Neural cell (in vitro differentiated cells): ENCODE measurements around the gene PLCL2. TPM values are rescaled to one million over a fixed set of nuclear protein-coding genes. Genes with fewer than 3 reads are reported as not detected.

Experiments
- H2AFZ ChIP-seq: fragments of 200-600, 300-800 bp; sonication (generic), shearing (Covaris generic); 2 replicates; pipeline ENCODE4 v1.6.0; 2014; ENCODE audit warnings: low read depth, mild to moderate bottlenecking, antibody characterized with exemption, low read length, moderate library complexity
- H3F3A ChIP-seq: fragments of 200-600 bp; shearing (Covaris generic); 2 replicates; pipeline ENCODE4 v1.6.1; 2016; ENCODE audit warnings: mild to moderate bottlenecking, moderate library complexity, mixed read lengths, antibody characterized with exemption, low read length; ENCODE audit not compliant: insufficient read depth, poor library complexity, severe bottlenecking
- H3K27ac ChIP-seq: fragments of 200-600, 300-800 bp; sonication (generic), shearing (Covaris generic); 2 replicates; pipeline ENCODE4 v1.5.1; 2014; ENCODE audit warnings: mild to moderate bottlenecking, low read length, moderate library complexity
- H3K27me3 ChIP-seq: fragments of 300-800, 200-600 bp; sonication (generic), shearing (Covaris generic); 2 replicates; pipeline ENCODE4 v1.6.0; 2014; ENCODE audit warnings: mild to moderate bottlenecking, low read depth, low read length, moderate library complexity; ENCODE audit not compliant: insufficient read depth
- H3K36me3 ChIP-seq: fragments of 300-800, 200-600 bp; sonication (generic), shearing (Covaris generic); 2 replicates; pipeline ENCODE4 v1.5.1; 2014; ENCODE audit warnings: mild to moderate bottlenecking, antibody characterized with exemption, low read length, moderate library complexity; ENCODE audit not compliant: insufficient read depth
- H3K4me2 ChIP-seq: fragments of 300-800, 200-600 bp; sonication (generic), shearing (Covaris generic); 2 replicates; pipeline ENCODE4 v1.6.0; 2014; ENCODE audit warnings: mild to moderate bottlenecking, low read length
- H3K4me3 ChIP-seq: fragments of 300-800, 200-600 bp; sonication (generic), shearing (Covaris generic); 2 replicates; pipeline ENCODE4 v1.5.1; 2014; ENCODE audit warnings: mild to moderate bottlenecking, low read length, moderate library complexity
- H3K79me2 ChIP-seq: fragments of 200-600 bp; shearing (Covaris generic); replicated peaks from 2 replicates; pipeline ENCODE4 v1.6.0; 2014; ENCODE audit warnings: mild to moderate bottlenecking, low read length, moderate library complexity; ENCODE audit not compliant: insufficient read depth
- H3K9ac ChIP-seq: fragments of 300-800, 200-600 bp; sonication (generic), shearing (Covaris generic); 2 replicates; pipeline ENCODE4 v1.6.1; 2016; ENCODE audit warnings: mild to moderate bottlenecking, low read length, mixed read lengths
- H3K9me2 ChIP-seq: fragments of 200-600 bp; shearing (Covaris generic); 2 replicates; pipeline ENCODE4 v1.6.1; 2016; ENCODE audit warnings: mild to moderate bottlenecking, low read length, mixed read lengths; ENCODE audit not compliant: insufficient read depth
- H3K9me3 ChIP-seq: fragments of 200-600, 300-800 bp; sonication (generic), shearing (Covaris generic); 2 replicates; pipeline ENCODE4 v1.6.1; 2016; ENCODE audit warnings: mild to moderate bottlenecking, mixed run types, low read length, moderate library complexity, mixed read lengths
- H4K20me1 ChIP-seq: fragments of 200-600 bp; shearing (Covaris generic); 2 replicates; pipeline ENCODE4 v1.6.1; 2016; ENCODE audit warnings: mild to moderate bottlenecking, mixed run types; ENCODE audit not compliant: insufficient read depth
- CTCF ChIP-seq: fragments of 450-650 bp; IDR thresholded peaks from 2 replicates; pipeline ENCODE4 v1.5.1; 2014; ENCODE audit warnings: antibody characterized with exemption, mild to moderate bottlenecking, moderate library complexity; ENCODE audit not compliant: poor library complexity, severe bottlenecking
- EP300 ChIP-seq: fragments of 450-650 bp; conservative IDR thresholded peaks from 2 replicates; pipeline ENCODE4 v1.6.1; 2014; ENCODE audit warnings: antibody characterized with exemption, mild to moderate bottlenecking, moderate library complexity; ENCODE audit not compliant: poor library complexity, severe bottlenecking
- EZH2 ChIP-seq: fragments of 200-600, 300-800 bp; shearing (Covaris generic), sonication (generic); IDR thresholded peaks from 2 replicates; pipeline ENCODE4 v1.6.1; 2014; ENCODE audit warnings: antibody characterized with exemption, low read length, borderline replicate concordance, mild to moderate bottlenecking; ENCODE audit not compliant: insufficient read depth, poor library complexity, severe bottlenecking
- MXI1 ChIP-seq: fragments of 450-650 bp; conservative IDR thresholded peaks from 2 replicates; pipeline ENCODE4 v1.6.1; 2014; ENCODE audit warnings: antibody characterized with exemption, mild to moderate bottlenecking; ENCODE audit not compliant: poor library complexity, severe bottlenecking
- POLR2AphosphoS5 ChIP-seq: IDR thresholded peaks from 2 replicates; pipeline ENCODE4 v1.6.1; 2012
- RAD21 ChIP-seq: fragments of 450-650 bp; conservative IDR thresholded peaks from 2 replicates; pipeline ENCODE4 v1.6.1; 2014; ENCODE audit warnings: antibody characterized with exemption, mild to moderate bottlenecking, moderate library complexity
- SMC3 ChIP-seq: fragments of 450-650 bp; conservative IDR thresholded peaks from 2 replicates; pipeline ENCODE4 v1.6.1; 2014; ENCODE audit warnings: antibody characterized with exemption, mild to moderate bottlenecking, moderate library complexity; ENCODE audit not compliant: poor library complexity
- TAF1 ChIP-seq: IDR thresholded peaks from 2 replicates; pipeline ENCODE4 v1.6.1; 2012; ENCODE audit warnings: low read depth
- polyA plus RNA-seq: library from polyadenylated mRNA; depleted of rRNA; stranded (reverse); fragments of >200 nt; gene quantifications from 2 replicates; pipeline ENCODE4 v1.2.3, GENCODE V29; 2014
- TF ChIP-seq, protein P1 (sequence below): IDR thresholded peaks from 2 replicates; pipeline ENCODE4 v1.6.1; 2012; ENCODE audit warnings: borderline replicate concordance

PLCL2 gene
- polyA plus RNA-seq, 1 donor from 2014 or later = 69.8 TPM

DNA sequence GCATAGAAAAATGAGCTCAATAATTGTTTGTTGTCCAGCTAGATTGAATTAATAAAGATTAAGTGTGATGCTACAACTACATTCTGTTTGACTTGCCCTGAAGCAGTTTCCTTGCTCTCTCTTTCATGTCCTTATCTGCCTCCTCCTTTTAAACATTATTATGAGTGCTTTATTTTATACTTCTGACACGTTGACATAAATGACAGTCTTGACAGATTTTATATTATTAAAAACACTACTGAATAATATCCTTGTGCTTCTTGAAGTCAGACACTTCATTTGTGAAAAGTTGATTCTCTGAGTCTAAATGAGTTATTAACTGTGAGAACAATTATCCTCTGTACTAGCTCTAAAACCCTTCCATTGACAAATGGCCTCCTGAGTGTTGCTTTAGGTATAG lies 58.2 kb downstream of the PLCL2 start:
- no peaks in the 10 kb centered on the region for H3K9me3 ChIP-seq

DNA sequence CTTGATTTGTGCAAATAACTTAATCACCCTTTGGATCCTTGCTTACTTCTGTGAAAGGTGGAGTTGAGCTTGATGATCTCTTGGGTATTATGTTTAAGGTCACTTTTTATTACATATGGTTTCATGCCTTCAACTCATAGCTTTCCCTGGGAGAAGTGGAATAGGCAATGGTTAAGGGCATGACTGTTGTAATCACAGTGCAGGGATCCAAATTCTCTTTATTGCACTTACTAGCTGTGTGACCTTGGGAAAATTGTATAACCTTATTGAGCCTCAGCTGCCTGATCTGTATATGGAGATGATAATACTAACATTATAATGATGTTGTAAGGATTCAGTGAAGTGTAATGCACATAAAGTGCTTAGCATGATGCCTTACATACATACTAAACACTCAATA lies 59.1 kb downstream of the PLCL2 start:
- Histone ChIP-seq H4K20me1 (peaks cover 3% of the 10 kb centered on the region), H3K9me2 (no peaks in the 10 kb centered on the region), H3K9ac (no peak overlapping the region), H3K79me2 (peaks cover 33% of the 10 kb centered on the region), H3K4me3 (no peak overlapping the region), H3K9me3 (no peaks in the 10 kb centered on the region), H3K36me3 (no peaks in the 10 kb centered on the region), H3K4me2 (no peak overlapping the region), H3K27me3 (no peaks in the 10 kb centered on the region), H3K27ac (peak overlapping the region; percentile 16), H2AFZ (no peak overlapping the region), H3F3A (no peaks in the 10 kb centered on the region)
- TF ChIP-seq POLR2AphosphoS5 = no peak
- TF ChIP-seq, protein P1, sequence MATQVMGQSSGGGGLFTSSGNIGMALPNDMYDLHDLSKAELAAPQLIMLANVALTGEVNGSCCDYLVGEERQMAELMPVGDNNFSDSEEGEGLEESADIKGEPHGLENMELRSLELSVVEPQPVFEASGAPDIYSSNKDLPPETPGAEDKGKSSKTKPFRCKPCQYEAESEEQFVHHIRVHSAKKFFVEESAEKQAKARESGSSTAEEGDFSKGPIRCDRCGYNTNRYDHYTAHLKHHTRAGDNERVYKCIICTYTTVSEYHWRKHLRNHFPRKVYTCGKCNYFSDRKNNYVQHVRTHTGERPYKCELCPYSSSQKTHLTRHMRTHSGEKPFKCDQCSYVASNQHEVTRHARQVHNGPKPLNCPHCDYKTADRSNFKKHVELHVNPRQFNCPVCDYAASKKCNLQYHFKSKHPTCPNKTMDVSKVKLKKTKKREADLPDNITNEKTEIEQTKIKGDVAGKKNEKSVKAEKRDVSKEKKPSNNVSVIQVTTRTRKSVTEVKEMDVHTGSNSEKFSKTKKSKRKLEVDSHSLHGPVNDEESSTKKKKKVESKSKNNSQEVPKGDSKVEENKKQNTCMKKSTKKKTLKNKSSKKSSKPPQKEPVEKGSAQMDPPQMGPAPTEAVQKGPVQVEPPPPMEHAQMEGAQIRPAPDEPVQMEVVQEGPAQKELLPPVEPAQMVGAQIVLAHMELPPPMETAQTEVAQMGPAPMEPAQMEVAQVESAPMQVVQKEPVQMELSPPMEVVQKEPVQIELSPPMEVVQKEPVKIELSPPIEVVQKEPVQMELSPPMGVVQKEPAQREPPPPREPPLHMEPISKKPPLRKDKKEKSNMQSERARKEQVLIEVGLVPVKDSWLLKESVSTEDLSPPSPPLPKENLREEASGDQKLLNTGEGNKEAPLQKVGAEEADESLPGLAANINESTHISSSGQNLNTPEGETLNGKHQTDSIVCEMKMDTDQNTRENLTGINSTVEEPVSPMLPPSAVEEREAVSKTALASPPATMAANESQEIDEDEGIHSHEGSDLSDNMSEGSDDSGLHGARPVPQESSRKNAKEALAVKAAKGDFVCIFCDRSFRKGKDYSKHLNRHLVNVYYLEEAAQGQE = no peak

More for the DNA sequence above, 58.2 kb downstream of the PLCL2 start:
- H3K9me2 ChIP-seq = no peaks in the 10 kb centered on the region
- H2AFZ ChIP-seq = no peak overlapping the region
- peak overlapping the region; percentile 30 for H3K27ac ChIP-seq
- peaks cover 37% of the 10 kb centered on the region for H3K79me2 ChIP-seq
- H4K20me1 ChIP-seq = peaks cover 3% of the 10 kb centered on the region
- H3K27me3 ChIP-seq = no peaks in the 10 kb centered on the region
- H3F3A ChIP-seq = no peaks in the 10 kb centered on the region
- H3K4me2 ChIP-seq = no peak overlapping the region
- H3K9ac ChIP-seq = no peak overlapping the region
- no peaks in the 10 kb centered on the region for H3K36me3 ChIP-seq
- TF ChIP-seq EP300 (peak; percentile 89), EZH2 (no peak)
- H3K4me3 ChIP-seq = peak overlapping the region; percentile 10

DNA sequence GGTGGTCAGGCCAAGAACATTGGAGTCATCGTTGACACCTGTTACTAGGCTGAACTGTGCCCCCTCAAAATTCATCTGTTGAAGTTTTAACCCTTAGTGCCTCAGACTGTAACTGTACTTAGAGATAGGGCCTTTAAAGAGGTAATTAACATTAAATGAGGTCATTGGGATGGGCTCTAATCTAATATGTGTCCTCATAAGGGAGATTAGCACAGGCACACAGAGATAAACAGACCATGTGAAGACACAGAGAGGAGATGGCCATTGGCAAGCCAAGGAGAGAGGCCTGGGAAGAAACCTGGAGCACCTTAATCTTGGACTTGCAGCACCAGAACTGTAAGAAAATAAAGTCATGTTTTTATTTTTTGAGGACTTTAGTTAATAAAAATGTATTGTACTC lies 59.6 kb downstream of the PLCL2 start:
- no peak overlapping the region for H3K4me2 ChIP-seq
- no peak for TF ChIP-seq EP300
- H3K9me3 ChIP-seq = no peaks in the 10 kb centered on the region
- H4K20me1 ChIP-seq = peaks cover 3% of the 10 kb centered on the region
- H3K9me2 ChIP-seq = no peaks in the 10 kb centered on the region
- no peak overlapping the region for H2AFZ ChIP-seq
- no peak overlapping the region for H3K9ac ChIP-seq
- peaks cover 38% of the 10 kb centered on the region for H3K79me2 ChIP-seq
- H3F3A ChIP-seq = no peaks in the 10 kb centered on the region
- H3K27me3 ChIP-seq = no peaks in the 10 kb centered on the region
- no peak overlapping the region for H3K4me3 ChIP-seq
- no peaks in the 10 kb centered on the region for H3K36me3 ChIP-seq
- no peak overlapping the region for H3K27ac ChIP-seq

- no peak overlapping the region for H3K27ac ChIP-seq
- no peaks in the 10 kb centered on the region for H3F3A ChIP-seq
- H3K4me2 ChIP-seq = no peak overlapping the region
- H3K27me3 ChIP-seq = no peaks in the 10 kb centered on the region
- H3K79me2 ChIP-seq = peaks cover 42% of the 10 kb centered on the region
- TF ChIP-seq POLR2AphosphoS5 (no peak), SMC3 (no peak), CTCF (no peak), RAD21 (no peak), MXI1 (no peak), TAF1 (no peak), EP300 (no peak), EZH2 (no peak)
- TF ChIP-seq, protein P1 = no peak
- H4K20me1 ChIP-seq = peaks cover 1% of the 10 kb centered on the region
- no peak overlapping the region for H3K9ac ChIP-seq
- no peaks in the 10 kb centered on the region for H3K9me3 ChIP-seq
- no peaks in the 10 kb centered on the region for H3K9me2 ChIP-seq
- no peak overlapping the region for H3K4me3 ChIP-seq
- H2AFZ ChIP-seq = no peak overlapping the region
- no peaks in the 10 kb centered on the region for H3K36me3 ChIP-seq
Measured at GRCh38 chr3:16945330-16945729, 60.6 kb downstream of the PLCL2 start.
